HEK293T (cell line): ENCODE measurements around the gene HOXD4.

ENCODE experiments used
- CTCF ChIA-PET: fragments of 350-600 bp; formaldehyde crosslinking; extraction: SDS; loops from one replicate; lab custom pipeline; 2021; ENCODE audit warnings: antibody characterized with exemption, inconsistent platforms; lab: Yijun Ruan, JAX
- POLR2A ChIA-PET: fragments of 350-600 bp; formaldehyde crosslinking; extraction: SDS; loops from one replicate; lab custom pipeline; 2020; ENCODE audit warnings: antibody characterized with exemption, inconsistent platforms; lab: Yijun Ruan, JAX
- DNase-seq: peaks from one replicate; pipeline ENCODE4 v3.0.0; 2012; ENCODE audit warnings: mixed read lengths; ENCODE audit errors: extremely low spot score
- ARNT ChIP-seq: fragments of 450-650 bp; IDR thresholded peaks from 2 replicates; pipeline ENCODE4 v1.6.1; 2017; ENCODE audit warnings: mild to moderate bottlenecking
- BHLHE40 ChIP-seq: fragments of 450-650 bp; IDR thresholded peaks from 2 replicates; pipeline ENCODE4 v1.6.1; 2016; ENCODE audit warnings: mild to moderate bottlenecking, moderate library complexity, borderline replicate concordance
- CTBP1 ChIP-seq: fragments of 450-650 bp; IDR thresholded peaks from 2 replicates; pipeline ENCODE4 v1.6.1; 2016; ENCODE audit warnings: borderline replicate concordance
- ELF4 ChIP-seq: fragments of 450-650 bp; IDR thresholded peaks from 2 replicates; pipeline ENCODE4 v1.6.1; 2017; ENCODE audit warnings: antibody characterized with exemption
- FOXA1 ChIP-seq: fragments of 450-650 bp; IDR thresholded peaks from 2 replicates; pipeline ENCODE4 v1.6.1; 2016; ENCODE audit warnings: mild to moderate bottlenecking
- FOXK2 ChIP-seq: fragments of 450-650 bp; IDR thresholded peaks from 2 replicates; pipeline ENCODE4 v1.6.1; 2016; ENCODE audit warnings: mild to moderate bottlenecking
- FOXM1 ChIP-seq: fragments of 450-650 bp; IDR thresholded peaks from 2 replicates; pipeline ENCODE4 v1.6.1; 2017; ENCODE audit warnings: mild to moderate bottlenecking, borderline replicate concordance
- HDGF ChIP-seq: fragments of 450-650 bp; IDR thresholded peaks from 2 replicates; pipeline ENCODE4 v1.6.1; 2017; ENCODE audit warnings: antibody characterized with exemption, borderline replicate concordance
- L3MBTL2 ChIP-seq: fragments of 450-650 bp; conservative IDR thresholded peaks from 2 replicates; pipeline ENCODE4 v1.6.1; 2016; ENCODE audit warnings: mild to moderate bottlenecking
- LEF1 ChIP-seq: fragments of 450-650 bp; IDR thresholded peaks from 2 replicates; pipeline ENCODE4 v1.6.1; 2017; ENCODE audit warnings: mild to moderate bottlenecking, borderline replicate concordance
- NFRKB ChIP-seq: fragments of 450-650 bp; IDR thresholded peaks from 2 replicates; pipeline ENCODE4 v1.6.1; 2016; ENCODE audit warnings: mild to moderate bottlenecking, moderate library complexity
- SP1 ChIP-seq: fragments of 450-650 bp; IDR thresholded peaks from 2 replicates; pipeline ENCODE4 v1.6.1; 2017
- SUZ12 ChIP-seq: fragments of 450-650 bp; IDR thresholded peaks from 2 replicates; pipeline ENCODE4 v1.6.1; 2016; ENCODE audit warnings: mild to moderate bottlenecking
- TARDBP ChIP-seq: fragments of 450-650 bp; IDR thresholded peaks from 2 replicates; pipeline ENCODE4 v1.6.1; 2016
- ZNF384 ChIP-seq: fragments of 450-650 bp; IDR thresholded peaks from 2 replicates; pipeline ENCODE4 v1.6.1; 2016
- TF ChIP-seq, protein P1 (sequence below): fragments of 450-650 bp; IDR thresholded peaks from 2 replicates; pipeline ENCODE4 v1.6.1; 2016

Gene HOXD4

DNA sequence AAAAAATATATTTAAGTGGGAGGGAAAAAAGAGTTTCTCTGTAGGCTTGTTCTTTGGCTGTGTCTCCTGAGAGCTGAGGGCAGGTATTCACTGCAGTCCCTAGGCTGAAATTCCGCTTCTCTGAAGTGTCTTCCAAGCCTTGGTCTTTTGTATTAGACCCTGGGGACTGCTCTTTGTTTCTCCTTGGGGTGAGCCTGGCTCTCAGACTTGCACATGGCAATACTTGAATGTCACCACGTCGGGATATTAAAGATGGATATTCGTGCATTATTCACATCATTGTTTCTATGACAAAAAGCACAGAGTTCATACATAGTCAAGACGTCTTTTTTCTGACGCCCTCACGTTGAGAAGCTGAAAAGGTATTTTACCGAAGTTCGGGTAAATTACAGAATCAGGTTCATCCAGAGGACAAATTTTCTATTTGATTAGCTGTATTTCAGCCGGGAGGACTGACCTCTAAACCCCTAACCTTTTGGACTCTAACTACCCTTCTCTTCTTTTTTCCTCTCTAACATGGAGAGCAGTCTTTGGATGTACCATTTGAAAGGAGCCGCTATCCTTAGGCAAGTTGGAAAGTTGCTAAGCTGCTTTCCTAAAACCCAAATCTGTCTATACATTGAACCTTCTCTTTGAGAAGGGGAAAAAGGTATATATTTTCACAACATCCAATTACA, 3.4 kb downstream of the HOXD4 start:
- CTCF ChIA-PET: interaction anchor here (0.6 to 2.4 kb wide), 3 partner anchors 14 to 1672 kb away, joined by 3 to 9 read pairs (median 3); no protein-coding TSS in a partner anchor
- POLR2A ChIA-PET: interaction anchor here (1.2 kb wide), 1 partner anchor 14 kb away, joined by 3 read pairs; no protein-coding TSS in a partner anchor
- no peak for DNase-seq
- TF ChIP-seq FOXM1: no peak
- no peak for TF ChIP-seq SUZ12
- TF ChIP-seq NFRKB: no peak
- no peak for TF ChIP-seq LEF1

DNA sequence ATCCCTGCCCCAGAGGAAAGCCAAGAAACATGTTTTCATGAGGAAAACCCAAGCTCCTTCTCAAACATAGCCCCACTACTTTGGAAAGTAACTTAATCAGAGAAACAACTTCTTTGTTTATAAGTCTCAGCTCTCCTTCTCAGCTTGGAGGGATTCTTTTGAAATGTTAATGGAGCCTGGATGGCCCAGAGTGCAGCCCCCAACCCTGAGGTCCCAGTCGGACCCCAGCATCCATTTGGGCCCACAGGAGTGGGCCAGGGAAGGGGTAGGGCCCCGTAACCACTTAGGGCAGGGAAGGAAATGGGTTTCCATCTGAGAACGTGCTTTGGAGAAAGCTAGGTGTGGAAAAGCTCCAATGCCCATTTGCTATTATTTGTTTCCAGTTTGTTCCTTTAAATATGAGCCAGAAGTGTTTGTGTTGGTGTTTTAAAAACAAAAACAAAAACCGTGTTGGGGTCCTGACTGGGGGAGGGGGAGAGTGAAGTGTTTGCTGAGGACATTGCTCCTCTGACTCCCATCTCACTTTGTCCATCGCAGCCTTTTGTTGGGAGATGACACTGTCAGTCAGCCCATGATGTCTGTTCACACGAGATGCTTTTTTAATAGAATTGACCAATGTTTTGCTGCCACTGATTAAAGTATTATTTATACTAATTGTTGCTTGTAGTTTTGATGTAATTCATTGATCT, 4.2 kb downstream of the HOXD4 start:
- no peak for DNase-seq
- no peak for TF ChIP-seq FOXA1
- TF ChIP-seq BHLHE40: no peak
- no peak for TF ChIP-seq TARDBP
- no peak for TF ChIP-seq ARNT
- TF ChIP-seq CTBP1: no peak
- TF ChIP-seq SUZ12: no peak
- TF ChIP-seq ELF4: no peak
- TF ChIP-seq SP1: no peak
- POLR2A ChIA-PET: interaction anchor here (1.0 to 1.2 kb wide), 4 partner anchors 9 to 51 kb away, joined by 3 read pairs; no protein-coding TSS in a partner anchor
- CTCF ChIA-PET: interaction anchor here (0.6 to 2.4 kb wide), 2 partner anchors 15 to 1673 kb away, joined by 3 to 9 read pairs; no protein-coding TSS in a partner anchor

DNA sequence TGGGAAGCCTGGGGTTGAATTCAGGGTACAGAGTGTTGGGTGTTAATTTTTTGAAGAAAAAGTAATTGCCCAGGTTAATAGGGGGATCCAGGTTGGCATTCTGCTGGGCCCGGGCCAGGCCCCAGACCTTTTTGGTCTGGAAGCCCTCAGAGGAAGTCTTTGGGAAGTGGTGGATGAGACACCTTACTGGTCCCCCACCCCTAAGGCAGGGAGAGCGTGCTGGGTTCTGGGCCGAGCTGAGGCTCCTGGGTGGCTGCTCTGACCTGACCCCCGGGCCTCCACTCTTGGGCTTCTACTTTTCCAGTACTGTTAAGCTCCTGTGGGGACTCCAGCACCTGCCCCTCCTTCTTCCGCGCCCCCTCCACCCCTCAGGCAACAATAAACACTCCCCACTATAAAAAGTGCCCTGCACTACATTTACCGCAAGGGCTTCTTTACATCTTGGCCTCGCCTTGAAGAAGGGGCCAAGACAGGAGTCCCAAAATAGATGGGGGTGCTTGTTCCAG, 5.0 kb downstream of the HOXD4 start:
- DNase-seq: no peak
- ChIA-PET POLR2A (interaction anchor here (1.0 to 1.1 kb wide), 3 partner anchors 10 to 52 kb away, joined by 3 read pairs; no protein-coding TSS in a partner anchor), CTCF (interaction anchor here (2.4 kb wide), 1 partner anchor 16 kb away, joined by 9 read pairs; no protein-coding TSS in a partner anchor)
- TF ChIP-seq ZNF384: no peak
- TF ChIP-seq L3MBTL2: no peak
- TF ChIP-seq CTBP1: no peak
- TF ChIP-seq FOXM1: no peak
- TF ChIP-seq SUZ12: no peak
- TF ChIP-seq SP1: no peak
- no peak for TF ChIP-seq TARDBP
- TF ChIP-seq HDGF: no peak
- TF ChIP-seq FOXK2: no peak
- TF ChIP-seq NFRKB: no peak
- TF ChIP-seq LEF1: no peak
- no peak for TF ChIP-seq ARNT
- TF ChIP-seq, protein P1, sequence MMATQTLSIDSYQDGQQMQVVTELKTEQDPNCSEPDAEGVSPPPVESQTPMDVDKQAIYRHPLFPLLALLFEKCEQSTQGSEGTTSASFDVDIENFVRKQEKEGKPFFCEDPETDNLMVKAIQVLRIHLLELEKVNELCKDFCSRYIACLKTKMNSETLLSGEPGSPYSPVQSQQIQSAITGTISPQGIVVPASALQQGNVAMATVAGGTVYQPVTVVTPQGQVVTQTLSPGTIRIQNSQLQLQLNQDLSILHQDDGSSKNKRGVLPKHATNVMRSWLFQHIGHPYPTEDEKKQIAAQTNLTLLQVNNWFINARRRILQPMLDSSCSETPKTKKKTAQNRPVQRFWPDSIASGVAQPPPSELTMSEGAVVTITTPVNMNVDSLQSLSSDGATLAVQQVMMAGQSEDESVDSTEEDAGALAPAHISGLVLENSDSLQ: no peak

DNA sequence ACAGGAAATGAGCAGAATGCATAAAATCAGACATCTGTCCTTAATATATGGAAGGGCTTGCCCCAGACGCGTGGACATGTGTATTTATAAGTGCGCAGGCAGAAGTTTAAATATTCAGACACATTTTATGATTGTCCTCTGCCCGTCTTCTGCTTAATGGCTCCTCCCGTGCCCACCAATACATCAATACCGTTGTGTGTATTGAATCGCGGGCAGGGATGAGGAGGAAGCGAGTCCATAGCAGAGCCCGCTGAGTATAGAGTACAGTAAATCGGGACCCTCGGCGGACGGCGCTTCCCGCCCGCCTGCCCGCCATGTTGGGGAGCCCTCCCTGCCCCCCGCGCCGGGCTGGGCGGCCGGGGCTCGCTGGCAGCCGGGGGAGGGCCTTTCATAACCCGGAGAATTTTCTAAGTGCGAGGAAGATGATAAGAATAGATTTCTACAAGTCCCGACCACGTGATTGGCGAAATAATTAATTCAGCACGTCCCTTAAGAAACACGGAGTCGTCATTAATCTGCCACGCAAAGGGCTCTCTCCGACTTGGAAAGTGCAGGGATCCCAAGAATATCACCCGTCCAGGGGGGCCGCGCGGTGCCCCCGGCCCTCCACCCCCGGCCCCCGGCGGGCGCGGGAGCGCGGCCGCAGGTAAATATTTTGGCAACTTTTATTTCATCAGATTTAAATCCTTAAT, 5.6 kb downstream of the HOXD4 start, which contains the start of gene HOXD3:
TSS of gene HOXD3 (plus strand) at position 501 of the 692 bp plus-strand sequence. CDS start 11,808 bp downstream, outside the sequence.
- POLR2A ChIA-PET: interaction anchor here (1.0 to 1.1 kb wide), 2 partner anchors 11 to 16 kb away, joined by 4 to 5 read pairs; no protein-coding TSS in a partner anchor

More for the DNA sequence above, 5.6 kb downstream of the HOXD4 start, which contains the start of gene HOXD3:
- no peak for TF ChIP-seq FOXA1
- TF ChIP-seq HDGF: no peak
- no peak for TF ChIP-seq TARDBP
- no peak for TF ChIP-seq CTBP1
- TF ChIP-seq BHLHE40: no peak
- no peak for TF ChIP-seq NFRKB
- TF ChIP-seq ARNT: no peak
- no peak for TF ChIP-seq FOXK2
- TF ChIP-seq ELF4: no peak
- no peak for TF ChIP-seq LEF1
- no peak for TF ChIP-seq L3MBTL2
- no peak for TF ChIP-seq SP1
- TF ChIP-seq, protein P1: no peak
- no peak for TF ChIP-seq FOXM1
- no peak for TF ChIP-seq SUZ12
- CTCF ChIA-PET: interaction anchor here (2.4 kb wide), 1 partner anchor 16 kb away, joined by 9 read pairs; no protein-coding TSS in a partner anchor
- no peak for DNase-seq
